ENCODE results near the gene CNDP2.

CNDP2 gene

DNA sequence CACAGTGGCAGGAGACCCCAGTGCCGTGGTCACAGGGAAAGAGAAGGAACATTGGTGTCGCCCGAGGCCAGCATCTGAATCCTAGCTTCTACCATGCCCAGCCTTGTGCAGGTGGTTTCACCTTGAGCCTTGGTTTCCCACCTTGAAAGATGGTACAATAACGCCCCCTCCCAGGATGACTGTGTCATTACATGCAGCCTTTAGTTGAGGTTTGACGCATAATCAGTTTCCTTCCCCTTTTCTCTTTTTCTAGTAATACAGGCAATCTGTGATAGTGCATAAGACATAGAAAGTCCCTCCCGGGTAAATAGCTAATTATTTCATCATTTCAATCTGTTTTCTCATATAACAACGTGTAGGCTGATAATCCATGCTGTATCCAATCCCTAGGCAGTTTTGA, 71.7 kb downstream of the CNDP2 start:
- no peak for TF ChIP-seq JUND (IDR thresholded peaks at IDR 0.05; ENCODE audit: low read depth)
- in situ Hi-C loops (cut with HindIII; ENCODE audit: low pct_unique_long_range_greater_than_20kb, low sequenced_read_pairs), result no loop called here
- no peak for DNase-seq (ENCODE audit: low read depth in 1 of 2, low spot score in 1 of 2)

DNA sequence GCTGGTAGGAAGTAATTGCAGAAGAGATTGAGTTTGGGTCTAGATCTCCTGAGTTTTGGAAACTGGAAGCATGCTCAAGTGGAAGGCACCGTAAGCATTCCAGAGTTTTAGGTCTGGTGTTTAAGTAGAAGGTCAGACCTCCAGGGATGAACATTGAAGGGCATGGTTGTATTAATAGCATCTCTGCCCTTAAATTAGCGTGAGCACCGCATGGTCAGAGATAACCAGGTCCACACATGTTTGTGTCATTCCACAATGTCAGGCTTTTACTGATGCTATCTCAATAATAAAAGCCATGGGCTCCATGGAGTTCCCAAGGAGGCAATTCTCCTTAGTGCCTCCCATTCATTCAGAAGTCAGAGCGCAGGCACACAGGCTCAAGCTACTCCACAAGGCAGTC, 73.2 kb downstream of the CNDP2 start:
- DNase-seq (ENCODE audit: low read depth in 1 of 2, low spot score in 1 of 2), result no peak
- no peak for TF ChIP-seq JUND (IDR thresholded peaks at IDR 0.05; ENCODE audit: low read depth)
- in situ Hi-C loops (cut with HindIII; ENCODE audit: low pct_unique_long_range_greater_than_20kb, low sequenced_read_pairs), result no loop called here

DNA sequence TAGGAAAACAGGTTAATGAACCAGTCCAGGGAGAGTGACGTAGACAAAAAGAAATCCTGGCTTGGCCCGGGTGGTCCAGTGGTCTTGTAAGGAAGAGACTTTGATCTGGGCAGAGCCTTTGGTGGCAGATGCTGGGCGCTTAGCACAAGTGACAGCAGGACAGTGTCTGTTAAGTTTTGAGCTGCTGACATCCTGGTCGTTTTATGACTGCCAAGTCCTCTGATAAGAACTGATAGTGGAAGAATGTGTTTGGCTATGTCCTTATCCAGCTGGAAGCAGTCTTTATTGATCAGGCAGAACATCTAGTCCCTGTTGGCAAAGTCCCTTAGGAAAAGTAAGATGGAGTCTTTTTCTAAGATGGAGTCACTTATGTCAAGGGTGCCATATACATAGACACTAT, 74.1 kb downstream of the CNDP2 start:
- TF ChIP-seq JUND (IDR thresholded peaks at IDR 0.05; ENCODE audit: low read depth), result no peak
- in situ Hi-C loops (cut with HindIII; ENCODE audit: low pct_unique_long_range_greater_than_20kb, low sequenced_read_pairs), result no loop called here
- DNase-seq (ENCODE audit: low read depth in 1 of 2, low spot score in 1 of 2), result no peak

DNA sequence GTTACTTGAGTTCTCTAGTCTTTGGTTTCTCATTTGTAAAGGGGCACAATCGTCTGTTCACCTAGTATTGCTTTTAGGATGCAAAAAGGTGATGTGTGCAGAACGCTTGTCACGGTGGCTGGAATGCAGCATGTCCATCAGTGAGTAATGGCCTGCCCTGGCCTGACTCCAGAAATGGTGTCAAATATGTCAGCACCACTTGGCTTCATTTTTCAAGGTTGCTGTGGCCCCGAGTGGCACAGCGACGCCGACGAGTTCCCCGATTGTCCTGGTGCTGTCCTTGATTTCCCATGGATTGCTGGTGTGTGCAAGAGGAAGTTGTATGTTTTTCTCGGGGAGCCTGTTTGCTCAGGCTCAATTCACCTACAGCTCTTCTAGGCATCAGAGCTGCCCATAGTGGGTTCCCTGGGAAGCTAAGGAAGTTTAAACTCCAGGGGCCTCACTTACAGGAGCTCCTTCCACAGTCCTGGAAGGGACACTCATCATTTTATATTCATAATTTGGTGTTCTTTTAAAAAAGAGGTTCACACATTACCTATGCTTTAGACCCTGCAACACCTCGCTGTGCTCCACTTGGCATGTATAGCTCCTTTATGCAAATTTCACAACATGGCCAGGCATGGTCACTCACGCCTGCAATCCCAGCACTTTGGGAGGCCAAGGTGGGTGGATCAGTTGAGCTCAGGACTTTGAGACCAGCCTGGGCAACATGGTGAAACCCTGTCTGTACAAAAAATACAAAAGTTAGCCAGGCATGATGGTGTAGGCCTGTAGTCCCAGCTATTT, 75.9 kb downstream of the CNDP2 start:
- no peak for TF ChIP-seq JUND (IDR thresholded peaks at IDR 0.05; ENCODE audit: low read depth)
- DNase-seq (ENCODE audit: low read depth in 1 of 2, low spot score in 1 of 2), result no peak
- in situ Hi-C loops (cut with HindIII; ENCODE audit: low pct_unique_long_range_greater_than_20kb, low sequenced_read_pairs), result no loop called here

- no peak for DNase-seq (ENCODE audit: low read depth in 1 of 2, low spot score in 1 of 2)
- in situ Hi-C loops (cut with HindIII; ENCODE audit: low pct_unique_long_range_greater_than_20kb, low sequenced_read_pairs), result no loop called here
- no peak for TF ChIP-seq JUND (IDR thresholded peaks at IDR 0.05; ENCODE audit: low read depth)
Observed at GRCh38 chr18:74573053-74573452, 76.9 kb downstream of the CNDP2 start.

All from T47D (cell line).